CD4-positive, alpha-beta T cell treated with Interleukin-4 for 1 hour (primary cell): ENCODE results near the gene TP53BP1.
A peak's percentile ranks its signal among the peaks of the same experiment; 100 is the strongest.

Experiments used
- DNase-seq, 2 donors: peaks; one replicate each; pipeline ENCODE4 v3.0.0-alpha.2; 2020 to 2022

The TP53BP1 gene

DNA sequence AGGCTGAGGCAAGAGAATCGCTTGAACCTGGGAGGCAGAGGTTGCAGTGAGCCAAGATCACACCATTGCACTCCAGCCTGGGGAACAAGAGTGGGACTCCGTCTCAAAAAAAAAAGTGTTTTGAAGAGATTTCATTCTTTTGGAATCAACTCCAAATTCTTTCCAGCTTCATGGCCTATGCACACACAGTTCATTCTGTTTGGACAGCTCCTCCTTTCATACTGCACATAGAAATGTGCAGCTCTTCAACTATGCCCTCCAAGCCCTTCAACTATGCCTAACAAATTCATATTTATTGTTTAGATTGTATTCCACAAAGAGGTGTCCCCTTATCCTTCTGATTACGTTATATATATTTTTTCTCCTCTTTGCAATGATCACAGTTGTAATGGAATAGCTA lies 4.2 kb downstream of the TP53BP1 start:
- DNase-seq, result no peak

GRCh38 chr15:43487271-43487895 lies 5.6 kb downstream of the TP53BP1 start:
- no peak for DNase-seq

- no peak for DNase-seq
These were observed 8.5 kb downstream of the TP53BP1 start for GRCh38 chr15:43484455-43484854.

GRCh38 chr15:43483297-43484128 lies 9.4 kb downstream of the TP53BP1 start:
- DNase-seq, result peak in 1 of 2 donors; percentile 42

GRCh38 chr15:43473885-43474284 lies 19.1 kb downstream of the TP53BP1 start:
- no peak for DNase-seq

DNA sequence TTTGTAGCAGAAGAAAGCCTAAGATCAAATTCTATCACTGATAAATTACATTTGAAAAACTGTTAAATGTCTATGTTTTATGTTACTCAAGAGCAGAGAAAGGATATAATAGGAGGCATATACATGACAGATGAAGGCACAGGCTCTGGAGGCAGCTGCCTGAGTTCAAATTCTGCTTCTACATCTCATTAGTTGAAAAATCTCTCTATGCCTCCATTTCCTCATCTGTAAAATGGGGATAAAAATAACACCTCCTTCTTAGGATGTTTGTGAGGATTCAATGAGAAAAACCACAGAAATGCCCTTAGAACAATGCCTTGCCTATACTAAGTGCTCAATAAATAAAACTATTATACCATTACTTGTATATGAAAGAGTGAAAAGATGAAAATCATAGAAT lies 21.0 kb downstream of the TP53BP1 start:
- DNase-seq, result no peak

DNA sequence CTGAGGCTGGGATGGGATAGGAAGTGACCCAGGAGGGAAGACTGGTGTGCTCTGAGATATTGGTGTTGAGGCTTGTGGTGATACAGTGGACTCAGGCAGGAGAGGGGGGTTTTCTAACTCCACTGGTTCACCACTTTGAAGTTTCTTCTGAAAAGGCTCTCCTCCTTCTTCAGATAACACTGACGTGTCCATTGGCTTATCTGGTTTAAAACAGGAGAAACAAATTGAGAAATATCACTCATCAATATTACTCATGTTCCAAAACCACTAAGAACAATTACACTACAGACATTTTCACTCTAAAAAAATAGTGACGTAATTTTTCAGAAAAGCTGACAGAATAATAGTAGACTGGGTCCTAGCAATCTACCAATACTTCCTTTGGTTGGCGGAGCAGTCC lies 23.1 kb downstream of the TP53BP1 start:
- DNase-seq, result no peak

GRCh38 chr15:43465100-43465499 lies 27.9 kb downstream of the TP53BP1 start:
- no peak for DNase-seq

DNA sequence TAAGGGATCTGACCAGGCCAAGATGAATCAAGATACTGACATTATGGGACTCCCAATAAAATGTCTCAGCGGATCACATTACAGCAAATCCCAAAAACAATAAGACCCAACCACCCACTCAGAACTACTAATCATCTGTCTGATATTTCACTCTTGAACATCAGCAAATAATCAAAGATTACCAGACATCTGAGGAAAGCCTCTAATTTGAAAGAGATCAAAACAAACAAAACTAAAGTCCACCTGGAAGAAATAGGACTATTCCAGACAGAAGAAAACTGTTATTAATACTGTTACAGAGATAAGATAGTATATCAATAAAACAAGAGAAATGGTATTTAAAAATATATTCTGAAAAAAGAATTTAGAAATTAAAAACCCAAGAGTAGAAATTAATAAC lies 29.0 kb downstream of the TP53BP1 start:
- no peak for DNase-seq

- no peak for DNase-seq
These were observed 29.4 kb downstream of the TP53BP1 start for GRCh38 chr15:43463507-43463906.

GRCh38 chr15:43449981-43450380 lies 43.0 kb downstream of the TP53BP1 start:
- no peak for DNase-seq

DNA sequence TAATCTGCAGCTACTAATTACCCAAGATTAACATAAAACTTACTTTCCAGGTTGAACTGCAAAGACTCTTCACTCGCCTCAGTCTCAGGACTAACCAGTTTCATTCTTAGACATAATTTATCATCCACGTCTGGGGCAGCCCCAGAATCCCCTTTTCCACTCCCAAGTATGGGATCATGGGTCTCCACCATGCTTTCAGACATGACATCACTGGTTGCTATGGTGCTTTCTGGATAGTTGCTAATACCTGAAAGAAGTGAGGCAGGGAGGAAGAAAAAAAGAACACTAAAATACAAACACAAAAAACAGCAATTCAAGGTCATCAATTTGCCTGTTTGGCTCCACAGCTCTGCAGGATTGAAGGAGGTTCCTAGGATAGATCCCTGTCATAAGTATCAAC lies 46.6 kb downstream of the TP53BP1 start:
- DNase-seq, result no peak

DNA sequence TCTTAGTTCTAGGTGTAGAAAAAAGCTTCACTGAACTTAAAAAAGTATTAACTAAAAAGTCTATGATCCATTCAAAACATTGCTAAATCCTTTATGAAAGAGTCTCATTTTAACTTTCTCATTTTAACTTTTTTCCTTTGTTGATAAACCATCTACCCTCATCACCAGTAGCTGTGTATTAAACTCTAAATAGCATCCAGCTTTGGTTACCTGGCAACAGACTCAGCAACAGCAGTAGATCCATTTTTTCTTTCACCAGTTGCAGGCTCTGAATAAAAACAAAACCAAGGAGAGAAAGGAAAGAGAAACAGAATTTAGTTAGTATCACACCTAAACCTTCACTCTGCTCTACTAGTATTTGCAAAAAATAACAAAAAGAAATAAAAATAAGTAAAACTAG lies 51.6 kb downstream of the TP53BP1 start:
- no peak for DNase-seq

GRCh38 chr15:43440721-43441281 lies 52.2 kb downstream of the TP53BP1 start:
- DNase-seq, result peak; percentile 50 to 54

DNA sequence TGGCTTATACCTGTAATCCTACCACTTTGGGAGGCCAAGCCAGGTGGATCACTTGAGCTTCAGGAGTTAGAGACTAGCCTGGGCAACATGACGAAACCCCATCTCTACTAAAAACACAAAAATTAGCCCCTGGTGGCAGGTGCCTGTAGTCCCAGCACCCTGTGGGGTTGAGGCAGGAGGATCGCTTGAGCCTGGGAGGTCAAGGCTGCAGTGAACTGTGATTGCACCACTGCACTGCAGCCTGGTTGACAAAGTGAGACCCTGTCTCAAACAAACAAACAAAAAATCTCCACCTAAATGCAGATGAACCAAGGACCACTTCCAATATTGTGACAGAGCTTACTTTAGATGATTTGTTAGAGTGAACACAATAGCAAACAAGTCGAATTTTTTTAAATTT lies 53.7 kb downstream of the TP53BP1 start:
- DNase-seq, result no peak

DNA sequence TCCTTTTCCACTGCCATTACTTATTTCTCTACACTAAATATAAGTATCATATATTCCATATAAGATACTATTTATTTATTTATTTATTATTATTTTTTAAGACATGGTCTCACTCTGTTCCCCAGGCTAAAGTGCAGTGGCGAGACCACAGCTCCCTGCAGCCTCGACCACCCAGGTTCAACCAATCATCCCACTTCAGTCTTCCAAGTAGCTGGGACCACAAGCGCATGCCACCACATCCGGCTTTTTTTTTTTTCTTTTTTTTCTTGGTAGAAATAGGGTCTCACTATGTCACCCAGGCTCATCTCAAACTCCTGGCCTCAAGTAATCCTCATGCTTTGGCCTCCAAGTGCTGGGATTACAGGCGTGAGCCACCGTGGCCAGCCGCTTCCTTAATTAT lies 56.6 kb downstream of the TP53BP1 start:
- no peak for DNase-seq

GRCh38 chr15:43434446-43434845 lies 58.5 kb downstream of the TP53BP1 start:
- DNase-seq, result no peak

- no peak for DNase-seq
These were observed 59.2 kb downstream of the TP53BP1 start for GRCh38 chr15:43433661-43434303.

DNA sequence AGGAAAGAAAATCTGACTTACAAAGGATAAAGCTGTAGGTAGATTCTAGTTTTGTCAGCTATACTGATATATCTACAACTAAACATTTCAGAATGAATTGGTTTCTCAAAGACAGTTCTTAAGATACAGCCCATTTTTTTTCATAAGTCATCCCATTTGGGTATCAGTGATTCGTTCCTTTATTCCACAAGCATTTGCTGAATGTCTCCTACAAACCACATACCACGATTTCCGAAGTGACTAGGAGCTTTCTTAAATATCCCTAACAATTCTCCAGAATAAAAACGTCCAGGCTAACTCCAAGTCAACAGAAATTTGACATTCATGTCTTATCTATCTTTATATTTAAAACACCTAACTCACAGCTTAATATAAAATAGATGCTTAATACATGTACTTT lies 59.8 kb downstream of the TP53BP1 start:
- no peak for DNase-seq

GRCh38 chr15:43429687-43430086 lies 63.3 kb downstream of the TP53BP1 start:
- DNase-seq, result no peak

GRCh38 chr15:43423793-43424192 lies 69.2 kb downstream of the TP53BP1 start:
- no peak for DNase-seq

DNA sequence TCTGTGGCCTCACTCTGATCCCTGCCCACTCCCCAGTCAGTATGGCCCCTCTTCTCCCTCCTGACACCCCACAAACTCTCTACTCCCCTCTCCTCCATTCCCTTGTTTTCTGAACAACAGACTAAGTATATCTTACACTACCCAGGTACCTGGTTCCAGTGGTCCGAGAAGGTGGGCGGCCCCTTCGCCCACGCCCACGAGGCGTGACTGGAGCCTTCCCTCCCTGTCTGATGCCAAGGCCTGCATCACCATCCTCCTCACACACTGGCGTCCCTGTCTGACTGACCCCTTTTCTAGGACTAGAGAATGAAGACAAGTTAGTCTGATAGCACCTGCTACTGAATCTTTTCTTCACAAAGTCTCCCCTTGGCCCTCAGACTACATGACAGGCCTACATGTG lies 72.1 kb downstream of the TP53BP1 start:
- no peak for DNase-seq

- no peak for DNase-seq
These were observed 72.5 kb downstream of the TP53BP1 start for GRCh38 chr15:43420435-43420834.

DNA sequence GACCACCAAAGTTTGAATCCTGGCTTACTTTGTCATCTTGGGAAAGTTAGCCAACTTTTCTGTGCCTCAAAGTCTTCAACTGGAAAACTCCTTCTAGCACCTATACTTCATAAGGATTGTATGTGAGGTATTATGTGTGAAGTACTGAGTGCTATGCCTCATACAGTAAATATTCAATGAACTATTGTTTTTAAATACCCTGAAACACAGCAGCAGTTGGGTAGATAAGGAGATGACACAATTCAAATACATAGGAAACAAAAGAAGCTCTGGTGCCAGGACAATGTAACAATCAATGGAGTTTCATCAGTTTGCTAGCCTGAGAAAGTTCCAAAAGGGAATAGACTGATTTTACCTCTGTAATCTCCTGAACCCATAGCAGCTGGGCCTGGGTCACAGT lies 78.8 kb downstream of the TP53BP1 start:
- no peak for DNase-seq
